Immature natural killer cell (primary cell): ENCODE results near the gene TMEM176B. TPM values are rescaled to one million over a fixed set of nuclear protein-coding genes. Genes with fewer than 3 reads are reported as not detected.
A peak's percentile ranks its signal among the peaks of the same experiment; 100 is the strongest.
"Not testable (repeated sequence)": the region's sequence is repeated elsewhere in the genome, so short reads cannot be mapped to it uniquely, and the experiment has no call there.

ENCODE experiments used
- DNase-seq, 3 donors: peaks; one replicate each; pipeline ENCODE4 v3.0.0; 2022; ENCODE audit warnings: mixed read lengths in 1 of 3
- H3K27ac Mint-ChIP-seq, 6 donors: one replicate each; pipeline ENCODE4 v1.8.0; 2020; ENCODE audit warnings: mixed read lengths in 6 of 6, mild to moderate bottlenecking in 5 of 6, inconsistent platforms in 4 of 6, moderate library complexity in 3 of 6
- H3K27me3 Mint-ChIP-seq, 3 donors: one replicate each; pipeline ENCODE4 v1.8.0; 2020 to 2021; ENCODE audit warnings: low read depth in 3 of 3, mild to moderate bottlenecking in 3 of 3, mixed read lengths in 3 of 3, moderate library complexity in 3 of 3, inconsistent platforms in 1 of 3
- H3K36me3 Mint-ChIP-seq, 3 donors: one replicate each; pipeline ENCODE4 v1.8.0; 2020; ENCODE audit warnings: mixed read lengths in 3 of 3, inconsistent platforms in 2 of 3, mild to moderate bottlenecking in 2 of 3
- H3K4me1 Mint-ChIP-seq, 2 donors: one replicate each; pipeline ENCODE4 v1.8.0; 2020; ENCODE audit warnings: inconsistent platforms in 2 of 2, mild to moderate bottlenecking in 2 of 2, mixed read lengths in 2 of 2, moderate library complexity in 1 of 2
- H3K4me3 Mint-ChIP-seq, 5 donors: one replicate each; pipeline ENCODE4 v1.8.0; 2020; ENCODE audit warnings: mild to moderate bottlenecking in 5 of 5, mixed read lengths in 5 of 5, inconsistent platforms in 3 of 5, moderate library complexity in 3 of 5
- H3K9me3 Mint-ChIP-seq, 6 donors: one replicate each; pipeline ENCODE4 v1.8.0; 2020; ENCODE audit warnings: mild to moderate bottlenecking in 6 of 6, mixed read lengths in 6 of 6, inconsistent platforms in 4 of 6, moderate library complexity in 3 of 6
- polyA plus RNA-seq, 3 donors: library from polyadenylated mRNA; unstranded; fragments of 300-500 nt; fragmentation: Illumina TruSeq; gene quantifications; one replicate each; pipeline ENCODE4 v1.2.3, GENCODE V29; 2021

Gene TMEM176B
- polyA plus RNA-seq, 3 donors from 2014 or later, result 0.87 TPM; not detected in 2

DNA sequence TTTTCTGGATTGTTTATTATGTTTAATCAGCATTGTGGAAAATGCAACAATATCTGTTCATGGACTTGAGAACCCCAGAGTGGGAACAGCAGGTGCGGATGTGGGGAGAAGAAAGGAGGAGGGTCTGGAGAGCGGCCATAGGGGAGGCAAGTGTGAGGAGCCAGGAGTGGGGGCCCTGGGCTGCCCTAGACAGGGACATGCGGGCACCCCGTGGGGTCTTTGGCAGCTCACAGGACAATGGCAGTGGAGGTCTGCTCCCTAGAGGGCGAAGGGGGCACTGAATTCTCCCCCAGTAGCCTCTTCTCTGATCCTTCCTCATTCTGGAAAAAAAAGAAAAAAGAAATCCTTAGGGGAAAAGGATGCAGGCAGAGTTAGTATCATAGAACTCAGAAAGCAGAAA is 8.9 kb downstream of the TMEM176B start:
- no peaks in the 10 kb centered on the region for H3K36me3 Mint-ChIP-seq
- no peak for DNase-seq
- H3K4me1 Mint-ChIP-seq, result no peaks in the 10 kb centered on the region
- H3K9me3 Mint-ChIP-seq, result no peaks in the 10 kb centered on the region
- H3K27ac Mint-ChIP-seq, result no peak overlapping the region
- no peak overlapping the region for H3K4me3 Mint-ChIP-seq
- peaks cover 6 to 10% (median 9%) of the 10 kb centered on the region in 3 donors for H3K27me3 Mint-ChIP-seq

GRCh38 chr7:150790416-150791075 is 9.6 kb downstream of the TMEM176B start:
- DNase-seq, result no peak
- H3K9me3 Mint-ChIP-seq, result no peaks in the 10 kb centered on the region
- H3K4me3 Mint-ChIP-seq, result no peak overlapping the region
- H3K36me3 Mint-ChIP-seq, result no peaks in the 10 kb centered on the region
- H3K4me1 Mint-ChIP-seq, result no peaks in the 10 kb centered on the region
- H3K27ac Mint-ChIP-seq, result peak overlapping the region in 1 of 6 donors; percentile 9
- H3K27me3 Mint-ChIP-seq, result peaks cover 6 to 9% (median 7%) of the 10 kb centered on the region in 3 donors

- no peak for DNase-seq
- Mint-ChIP-seq H3K27me3 (peaks cover 7 to 13% (median 8%) of the 10 kb centered on the region in 3 donors), H3K27ac (no peak overlapping the region), H3K36me3 (no peaks in the 10 kb centered on the region), H3K4me1 (no peaks in the 10 kb centered on the region), H3K9me3 (no peaks in the 10 kb centered on the region), H3K4me3 (no peak overlapping the region)
Measured at GRCh38 chr7:150788474-150789269, 11.5 kb downstream of the TMEM176B start.

- Mint-ChIP-seq H3K4me1 (no peaks in the 10 kb centered on the region), H3K27ac (no peak overlapping the region), H3K27me3 (peaks cover 7 to 13% (median 8%) of the 10 kb centered on the region in 3 donors), H3K36me3 (no peaks in the 10 kb centered on the region), H3K9me3 (no peaks in the 10 kb centered on the region), H3K4me3 (no peak overlapping the region)
- DNase-seq, result no peak
Measured at GRCh38 chr7:150787321-150788281, 12.6 kb downstream of the TMEM176B start.

DNA sequence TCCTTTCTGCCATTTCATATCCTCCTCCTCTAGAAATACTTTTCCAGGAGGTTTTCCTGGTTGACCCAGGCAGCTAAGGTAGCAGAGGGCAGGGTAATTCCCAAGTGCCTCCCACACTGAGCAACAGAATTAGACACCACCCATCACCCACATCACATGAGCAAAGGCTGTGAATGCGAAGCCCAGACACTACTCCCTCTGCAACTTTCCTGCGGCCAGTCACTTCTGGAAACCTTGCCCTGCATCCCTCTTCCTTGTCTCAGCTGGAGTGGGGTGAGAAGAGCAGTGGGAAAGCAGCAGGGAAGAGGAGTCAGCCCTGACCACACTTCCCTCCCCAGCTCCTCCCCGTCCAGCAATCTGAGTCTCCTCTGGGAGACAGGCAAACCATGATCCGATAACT is 15.2 kb downstream of the TMEM176B start:
- Mint-ChIP-seq H3K27ac (no peak overlapping the region), H3K27me3 (peaks cover 6 to 8% (median 7%) of the 10 kb centered on the region in 3 donors), H3K4me1 (no peaks in the 10 kb centered on the region), H3K36me3 (no peaks in the 10 kb centered on the region), H3K9me3 (no peaks in the 10 kb centered on the region), H3K4me3 (no peak overlapping the region)
- DNase-seq, result no peak

DNA sequence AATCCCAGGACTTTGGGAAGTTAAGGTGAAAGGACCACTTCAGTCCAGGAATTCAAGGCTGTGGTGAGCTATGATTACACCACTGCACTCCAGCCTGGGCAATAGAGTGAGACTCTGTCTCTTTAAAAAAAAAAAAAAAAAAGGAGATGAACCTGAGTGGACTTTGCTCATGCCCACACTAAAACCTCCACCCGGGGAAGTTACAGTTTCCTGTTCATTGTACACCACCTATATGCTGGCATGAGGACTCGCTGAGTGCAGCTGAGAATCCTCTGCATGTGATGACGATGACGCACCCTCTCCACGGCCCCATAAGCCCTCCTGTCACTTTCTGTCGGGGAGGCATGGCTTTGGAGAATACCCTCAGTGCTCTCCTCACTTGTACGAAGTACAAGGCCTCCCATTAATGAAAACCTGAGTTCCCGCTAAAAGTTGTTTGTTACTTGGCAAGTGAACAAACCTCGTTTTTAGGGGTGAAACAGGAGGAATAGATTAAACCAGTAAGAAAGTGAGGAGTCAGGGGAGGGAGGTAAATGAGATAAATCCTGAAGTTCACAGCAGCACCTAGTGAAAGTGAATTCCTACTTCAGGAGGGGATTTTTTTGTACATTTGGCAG is 15.9 kb downstream of the TMEM176B start:
- Mint-ChIP-seq H3K36me3 (no peaks in the 10 kb centered on the region), H3K4me1 (no peaks in the 10 kb centered on the region), H3K27me3 (peaks cover 6 to 8% (median 7%) of the 10 kb centered on the region in 3 donors), H3K9me3 (no peaks in the 10 kb centered on the region), H3K27ac (no peak overlapping the region), H3K4me3 (no peak overlapping the region)
- DNase-seq, result no peak

DNA sequence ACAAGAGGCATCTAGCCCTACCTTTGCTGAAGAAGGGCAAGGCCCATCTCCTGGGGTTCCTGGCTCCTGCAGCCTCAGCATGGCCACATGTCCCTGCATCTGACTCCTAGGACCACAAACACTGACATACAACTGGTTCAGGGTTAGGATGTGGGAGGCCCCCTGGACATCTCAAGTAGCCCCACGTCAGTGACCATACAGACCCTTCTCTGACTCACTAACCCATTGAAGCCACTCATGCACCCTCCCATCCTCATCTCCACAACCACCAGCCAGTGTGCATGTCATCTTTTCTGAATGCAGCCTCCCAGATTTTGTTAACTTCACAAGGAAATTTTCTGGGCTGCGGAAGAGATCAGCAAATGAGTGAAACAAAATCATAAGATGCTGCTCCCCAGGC is 18.2 kb downstream of the TMEM176B start:
- H3K36me3 Mint-ChIP-seq, result no peaks in the 10 kb centered on the region
- H3K27ac Mint-ChIP-seq, result no peak overlapping the region
- no peaks in the 10 kb centered on the region for H3K9me3 Mint-ChIP-seq
- H3K4me3 Mint-ChIP-seq, result no peak overlapping the region
- DNase-seq, result no peak
- peaks cover 0 to 8% of the 10 kb centered on the region in 2 donors for H3K4me1 Mint-ChIP-seq
- peaks cover 2 to 6% (median 2%) of the 10 kb centered on the region in 3 donors for H3K27me3 Mint-ChIP-seq

DNA sequence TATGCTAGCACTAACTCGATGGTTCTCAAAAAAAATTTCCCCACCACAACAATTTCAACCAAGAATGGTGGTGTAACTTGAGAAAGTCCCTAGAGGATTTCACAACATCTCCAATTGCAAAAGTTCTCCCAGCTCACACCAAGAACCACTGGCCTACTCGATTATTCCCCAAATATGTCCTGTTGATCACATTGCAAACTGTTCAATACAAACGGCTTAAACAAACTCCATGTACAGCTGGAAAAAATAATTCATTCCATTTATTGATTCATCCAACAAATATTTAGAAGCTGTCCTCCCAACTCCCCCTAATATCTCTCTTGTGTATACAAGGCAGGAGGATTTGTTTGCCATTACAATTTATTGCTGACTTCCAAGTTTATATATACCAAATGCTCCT is 19.1 kb downstream of the TMEM176B start:
- Mint-ChIP-seq H3K27ac (no peak overlapping the region), H3K9me3 (no peaks in the 10 kb centered on the region), H3K27me3 (peaks cover 0 to 6% (median 2%) of the 10 kb centered on the region in 3 donors), H3K4me1 (peaks cover 0 to 8% of the 10 kb centered on the region in 2 donors), H3K36me3 (no peaks in the 10 kb centered on the region), H3K4me3 (no peak overlapping the region)
- no peak for DNase-seq

- Mint-ChIP-seq H3K9me3 (peaks cover 0 to under 1% (median 0%) of the 10 kb centered on the region in 6 donors), H3K4me1 (peaks cover 0 to 8% of the 10 kb centered on the region in 2 donors), H3K36me3 (no peaks in the 10 kb centered on the region), H3K27ac (no peak overlapping the region), H3K27me3 (peaks cover 0 to 6% (median 1%) of the 10 kb centered on the region in 3 donors), H3K4me3 (no peak overlapping the region)
- DNase-seq, result no peak
Measured at GRCh38 chr7:150780292-150780691, 19.9 kb downstream of the TMEM176B start.

DNA sequence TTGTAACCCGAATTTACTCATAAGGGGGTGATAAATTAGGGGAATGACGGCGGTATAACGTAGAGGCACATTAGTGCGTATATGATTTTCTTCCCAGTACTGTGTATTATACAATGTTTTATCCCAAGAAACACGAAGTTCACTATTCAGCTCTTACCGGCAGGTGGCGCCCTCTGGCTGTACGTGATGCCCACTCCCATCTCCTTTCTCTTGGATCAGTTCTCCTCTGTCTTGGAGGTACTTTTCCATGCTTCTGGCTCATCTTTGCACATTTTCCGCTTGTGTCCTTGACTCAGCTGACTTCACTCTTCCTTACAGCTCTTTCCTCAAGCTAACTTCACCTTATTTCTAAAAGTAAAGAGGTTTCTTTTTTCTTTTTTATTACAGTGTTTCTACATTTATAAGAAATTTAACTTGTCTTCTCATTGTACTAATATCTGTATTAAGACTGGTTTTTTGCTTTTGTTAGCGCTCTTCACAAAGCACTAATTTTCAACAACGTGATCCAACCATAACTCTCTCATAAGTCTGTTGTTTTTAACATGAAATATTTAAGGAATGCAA is 21.3 kb downstream of the TMEM176B start:
- no peak overlapping the region for H3K27ac Mint-ChIP-seq
- peaks cover 0 to 5% (median 3%) of the 10 kb centered on the region in 3 donors for H3K27me3 Mint-ChIP-seq
- H3K4me3 Mint-ChIP-seq, result no peak overlapping the region
- DNase-seq, result peak; percentile 50 to 60 (median 51)
- H3K9me3 Mint-ChIP-seq, result peaks cover 0 to 5% (median 4%) of the 10 kb centered on the region in 6 donors
- H3K36me3 Mint-ChIP-seq, result peaks cover 0 to under 1% (median 0%) of the 10 kb centered on the region in 3 donors
- H3K4me1 Mint-ChIP-seq, result peaks cover 0 to 8% of the 10 kb centered on the region in 2 donors

DNA sequence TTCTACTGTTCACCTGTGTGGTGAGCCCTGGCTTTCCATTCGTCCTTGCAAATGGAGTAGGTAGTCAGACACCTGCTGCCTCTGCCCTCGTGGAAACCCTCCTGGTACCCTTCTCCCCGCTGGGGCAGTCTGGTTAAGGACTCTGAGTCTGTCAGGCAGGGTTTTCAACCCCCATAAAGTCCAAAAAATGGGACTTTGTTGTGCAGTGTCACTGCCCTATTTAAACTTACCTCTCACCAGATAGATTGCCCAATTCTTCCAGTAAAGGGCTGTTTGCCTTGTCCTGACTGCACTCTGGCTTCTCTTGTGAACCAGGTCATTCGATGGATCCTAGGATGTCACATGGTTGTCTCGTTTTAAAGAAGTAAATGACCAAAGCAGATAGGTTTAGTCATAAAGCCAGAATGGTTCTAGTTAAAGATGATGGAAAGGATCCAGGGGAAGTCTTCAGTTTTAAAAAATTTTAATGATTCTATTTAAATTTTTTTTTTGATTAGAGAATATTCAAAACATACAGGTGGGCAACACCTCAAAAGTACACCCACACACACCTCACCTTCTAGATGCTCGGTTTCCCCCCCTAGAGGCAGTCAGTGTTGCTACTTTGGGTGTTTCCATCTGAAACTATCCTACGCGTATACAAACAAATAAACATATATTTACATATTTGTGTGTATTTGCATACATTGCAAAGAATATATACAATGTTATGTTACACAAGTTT is 22.0 kb downstream of the TMEM176B start:
- no peak for DNase-seq
- no peak overlapping the region for H3K4me3 Mint-ChIP-seq

DNA sequence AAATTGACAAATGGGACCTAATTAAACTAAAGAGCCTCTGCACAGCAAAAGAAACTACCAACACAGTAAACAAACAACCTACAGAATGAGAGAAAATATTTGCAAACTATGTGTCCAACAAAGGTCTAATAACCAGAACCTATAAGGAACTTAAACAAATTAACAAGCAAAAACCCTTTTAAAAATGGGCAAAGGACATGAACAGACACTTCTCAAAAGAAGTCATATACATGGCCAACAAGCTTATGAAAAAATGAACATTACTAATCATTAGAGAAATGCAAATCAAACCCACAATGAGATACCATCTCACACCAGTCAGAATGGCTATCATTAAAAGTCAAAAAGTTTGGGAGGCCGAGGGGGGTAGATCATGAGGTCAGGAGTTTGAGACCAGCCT is 26.0 kb downstream of the TMEM176B start:
- not testable (repeated sequence) for H3K4me1 Mint-ChIP-seq, H3K27me3 Mint-ChIP-seq, DNase-seq, H3K36me3 Mint-ChIP-seq, H3K4me3 Mint-ChIP-seq, H3K27ac Mint-ChIP-seq
- H3K9me3 Mint-ChIP-seq, result peaks cover 0 to 18% (median 7%) of the 10 kb centered on the region in 6 donors

More for the DNA sequence above, 22.0 kb downstream of the TMEM176B start:
- Mint-ChIP-seq H3K27me3 (peaks cover 0 to 5% (median 3%) of the 10 kb centered on the region in 3 donors), H3K9me3 (peaks cover 0 to 11% (median 7%) of the 10 kb centered on the region in 6 donors), H3K36me3 (peaks cover 0 to 5% (median 0%) of the 10 kb centered on the region in 3 donors), H3K27ac (no peak overlapping the region), H3K4me1 (peaks cover 0 to 8% of the 10 kb centered on the region in 2 donors)
